LNCAP (cell line): ENCODE results near the gene WDCP.

Experiments
- TF ChIP-seq, protein P1 (sequence below): fragments of 450-650 bp; IDR thresholded peaks from 2 replicates; pipeline ENCODE4 v1.5.1; 2017; ENCODE audit warnings: mild to moderate bottlenecking

WDCP gene

DNA sequence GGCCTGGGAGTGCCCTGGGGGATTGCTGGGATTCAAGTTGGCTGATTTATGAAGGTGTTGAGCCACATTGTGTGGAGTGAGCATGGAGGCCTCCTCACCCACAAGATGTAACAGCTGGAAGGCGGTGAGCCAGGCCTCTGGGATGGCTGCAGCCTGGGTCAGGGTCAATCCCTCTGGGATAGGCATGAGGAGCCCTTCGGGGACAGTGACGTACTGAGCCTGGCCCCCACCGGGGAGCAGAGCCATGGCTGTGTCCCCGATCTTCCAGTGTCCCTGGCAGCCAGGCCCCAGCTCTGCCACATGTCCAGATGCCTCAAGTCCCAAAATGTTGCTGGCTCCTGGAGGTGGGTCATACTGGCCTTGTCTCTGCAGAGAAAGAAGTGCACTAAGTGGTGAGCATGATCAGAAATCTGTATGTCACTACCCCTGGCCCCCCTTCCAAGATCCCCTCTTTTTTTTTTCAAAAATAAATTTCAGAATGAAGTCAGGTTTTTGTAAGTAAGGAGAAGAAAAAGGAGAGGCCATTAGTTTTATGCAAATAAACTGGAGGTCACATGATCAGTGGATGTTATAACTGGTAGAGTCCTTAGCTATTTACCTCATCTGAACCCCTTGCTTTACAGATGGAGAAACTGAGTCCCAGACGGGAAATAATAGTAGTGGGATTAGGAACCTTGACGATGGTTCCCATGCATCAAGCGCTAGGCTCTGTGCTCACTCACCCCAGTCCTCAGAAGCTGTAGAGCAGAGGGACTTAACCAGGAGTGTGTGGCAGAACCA lies 35.8 kb upstream of the WDCP start:
- TF ChIP-seq, protein P1, sequence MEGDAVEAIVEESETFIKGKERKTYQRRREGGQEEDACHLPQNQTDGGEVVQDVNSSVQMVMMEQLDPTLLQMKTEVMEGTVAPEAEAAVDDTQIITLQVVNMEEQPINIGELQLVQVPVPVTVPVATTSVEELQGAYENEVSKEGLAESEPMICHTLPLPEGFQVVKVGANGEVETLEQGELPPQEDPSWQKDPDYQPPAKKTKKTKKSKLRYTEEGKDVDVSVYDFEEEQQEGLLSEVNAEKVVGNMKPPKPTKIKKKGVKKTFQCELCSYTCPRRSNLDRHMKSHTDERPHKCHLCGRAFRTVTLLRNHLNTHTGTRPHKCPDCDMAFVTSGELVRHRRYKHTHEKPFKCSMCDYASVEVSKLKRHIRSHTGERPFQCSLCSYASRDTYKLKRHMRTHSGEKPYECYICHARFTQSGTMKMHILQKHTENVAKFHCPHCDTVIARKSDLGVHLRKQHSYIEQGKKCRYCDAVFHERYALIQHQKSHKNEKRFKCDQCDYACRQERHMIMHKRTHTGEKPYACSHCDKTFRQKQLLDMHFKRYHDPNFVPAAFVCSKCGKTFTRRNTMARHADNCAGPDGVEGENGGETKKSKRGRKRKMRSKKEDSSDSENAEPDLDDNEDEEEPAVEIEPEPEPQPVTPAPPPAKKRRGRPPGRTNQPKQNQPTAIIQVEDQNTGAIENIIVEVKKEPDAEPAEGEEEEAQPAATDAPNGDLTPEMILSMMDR: no peak

DNA sequence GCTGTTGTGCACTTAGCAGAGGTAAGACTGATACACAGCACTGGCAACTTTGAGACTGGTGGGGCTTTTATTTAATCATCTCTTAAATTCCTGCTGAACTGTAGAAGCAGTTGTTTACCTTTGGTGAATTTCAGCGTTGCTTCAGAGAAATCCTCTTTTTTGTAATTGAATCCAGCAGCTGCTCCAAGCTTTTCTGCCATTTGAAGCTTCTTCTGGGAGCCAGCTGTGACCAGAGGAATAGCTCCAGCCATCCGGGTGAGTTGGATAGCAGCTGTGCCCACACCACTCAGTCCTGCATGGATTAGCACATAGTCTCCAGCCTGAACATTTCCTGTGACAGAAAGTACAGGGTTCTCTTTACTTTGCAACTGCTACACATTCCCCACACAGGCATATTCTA lies 33.5 kb upstream of the WDCP start:
- TF ChIP-seq, protein P1: no peak

DNA sequence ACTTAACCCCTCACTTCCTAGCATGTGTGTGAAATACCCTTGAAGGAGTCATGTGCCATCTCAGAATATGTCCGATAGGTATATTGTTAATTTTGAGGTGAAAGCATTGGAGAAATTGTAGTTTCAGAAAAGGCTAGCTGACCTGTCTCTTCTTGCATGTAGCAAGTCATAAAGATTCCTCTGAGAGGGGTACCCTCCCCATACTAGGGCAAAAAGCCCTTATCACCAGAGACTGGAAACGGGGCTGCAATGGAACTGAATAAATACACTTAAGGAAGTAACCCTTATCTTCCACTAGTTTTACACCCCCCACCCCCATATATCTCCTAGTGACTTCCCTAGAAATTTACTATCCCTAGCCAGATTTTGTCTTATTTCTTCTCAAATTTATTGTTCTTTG lies 30.7 kb upstream of the WDCP start:
- TF ChIP-seq, protein P1: no peak

DNA sequence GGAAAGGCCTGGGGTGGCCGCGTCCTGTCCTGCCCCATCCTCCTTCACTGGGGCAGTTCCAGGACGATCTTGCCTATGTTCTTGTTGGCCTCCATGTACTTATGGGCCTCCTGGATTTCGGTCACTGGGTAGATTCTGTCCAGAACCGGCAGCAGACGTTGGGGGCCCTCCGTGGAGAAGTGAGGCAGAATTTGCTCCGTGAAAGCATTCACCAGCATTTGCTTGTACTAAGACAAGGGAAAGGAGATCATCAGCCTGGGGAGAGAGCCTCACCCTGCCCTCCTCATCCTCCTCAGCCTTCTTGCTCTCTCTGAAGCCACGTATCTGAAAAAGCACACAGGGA lies 30.3 kb upstream of the WDCP start:
- TF ChIP-seq, protein P1: no peak

DNA sequence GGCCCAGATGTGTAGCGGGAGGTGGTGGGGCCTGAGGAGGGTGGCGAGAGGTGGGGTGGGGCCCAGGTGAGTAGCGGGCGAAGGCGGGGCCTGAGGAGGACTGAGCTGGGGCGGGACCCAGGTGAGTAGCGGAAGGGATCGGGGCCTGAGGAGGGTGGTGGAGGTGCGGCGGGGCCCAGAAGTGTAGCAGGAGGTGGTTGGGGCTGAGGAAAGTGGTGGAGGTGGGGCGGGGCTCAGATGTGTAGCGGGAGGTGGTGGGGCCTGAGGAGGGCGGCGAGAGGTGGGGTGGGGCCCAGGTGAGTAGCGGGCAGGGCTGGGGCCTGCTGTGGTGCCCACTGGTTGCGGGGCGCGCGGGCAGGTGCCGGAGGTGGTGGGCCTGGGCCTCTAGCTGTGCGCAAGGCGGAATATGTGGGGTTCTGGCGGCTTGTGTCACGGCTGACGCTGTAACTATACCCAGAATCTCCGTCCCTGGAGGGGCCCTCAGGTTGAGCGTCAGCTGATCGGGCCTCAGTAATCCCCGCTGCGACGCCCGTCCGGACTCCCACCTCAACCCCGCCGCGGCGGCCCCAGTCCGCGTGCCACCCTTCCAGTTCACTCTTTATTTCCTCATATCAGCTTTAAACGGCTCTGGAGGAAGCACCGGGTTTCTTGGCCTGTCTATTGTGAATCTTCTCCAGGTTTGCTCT lies 29.8 kb upstream of the WDCP start:
- TF ChIP-seq, protein P1: no peak

DNA sequence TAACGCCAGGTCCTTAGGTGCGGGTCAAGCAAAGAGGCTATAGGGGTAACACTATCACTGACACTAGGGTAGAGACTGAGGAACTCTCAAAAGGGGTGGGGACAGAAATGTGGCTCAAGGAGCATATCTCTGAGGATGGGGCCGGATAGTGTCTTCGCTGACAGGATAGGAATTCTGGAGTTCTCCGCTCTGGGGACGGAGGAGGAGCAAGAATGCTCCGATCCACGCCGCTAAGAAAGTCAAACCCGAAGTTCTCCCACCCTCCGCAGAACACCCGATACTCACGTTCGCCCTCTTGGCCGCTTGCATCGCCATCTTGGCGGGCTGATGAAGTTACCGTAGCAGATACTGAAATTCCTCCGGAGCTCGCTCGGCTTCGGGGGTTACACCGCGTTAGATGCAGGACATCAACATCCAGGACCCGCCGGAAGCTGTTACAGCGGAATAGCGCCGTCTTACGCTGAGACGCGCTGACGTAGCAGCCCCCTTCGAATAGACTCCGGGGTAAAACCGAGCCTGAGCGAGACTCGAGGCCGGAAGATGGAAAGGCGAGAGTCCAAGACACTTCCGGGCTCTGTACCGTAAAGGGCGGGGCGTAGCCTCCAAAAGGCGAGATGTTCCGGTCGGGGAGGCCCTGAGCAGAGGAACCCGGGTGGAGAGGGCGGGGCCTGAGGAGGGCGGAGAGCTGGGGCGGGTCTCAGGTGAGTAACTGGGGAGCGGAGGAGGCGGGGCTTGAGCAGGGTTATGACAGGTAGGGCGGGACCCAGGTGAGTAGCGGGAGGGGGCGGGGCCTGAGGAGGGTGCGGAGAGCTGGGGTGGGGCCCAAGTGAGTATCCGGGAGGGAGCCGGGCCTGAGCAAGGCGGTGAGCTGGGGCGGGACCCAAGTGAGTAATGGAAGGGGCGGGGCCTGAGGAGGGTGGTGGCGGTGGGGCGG lies 29.0 kb upstream of the WDCP start, which contains the start of gene SF3B6:
TSS of gene SF3B6 (minus strand) at position 412 of the 934 bp plus-strand sequence. CDS start at position 315, 97 bp downstream.
- TF ChIP-seq, protein P1: no peak

DNA sequence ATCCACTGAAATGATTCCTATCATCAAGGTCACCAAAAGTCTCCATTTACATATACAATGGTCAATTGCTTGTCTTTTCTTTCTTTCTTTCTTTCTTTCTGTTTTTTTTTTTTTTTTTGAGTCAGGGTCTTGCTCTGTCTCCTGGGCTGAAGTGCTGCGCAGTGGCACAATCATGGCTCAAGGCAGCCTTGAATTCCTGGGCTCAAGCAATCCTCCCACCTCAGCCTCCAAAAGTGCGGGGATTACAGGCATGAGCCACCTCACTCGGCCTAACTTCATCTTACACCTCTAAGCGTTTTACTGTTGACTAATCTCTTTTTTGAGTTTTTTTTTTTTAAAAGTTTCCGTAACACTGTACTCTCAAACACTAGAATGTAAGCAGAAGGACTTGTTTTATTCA lies 28.1 kb upstream of the WDCP start:
- TF ChIP-seq, protein P1: no peak
